ENCODE data around the gene LPGAT1.

DNA sequence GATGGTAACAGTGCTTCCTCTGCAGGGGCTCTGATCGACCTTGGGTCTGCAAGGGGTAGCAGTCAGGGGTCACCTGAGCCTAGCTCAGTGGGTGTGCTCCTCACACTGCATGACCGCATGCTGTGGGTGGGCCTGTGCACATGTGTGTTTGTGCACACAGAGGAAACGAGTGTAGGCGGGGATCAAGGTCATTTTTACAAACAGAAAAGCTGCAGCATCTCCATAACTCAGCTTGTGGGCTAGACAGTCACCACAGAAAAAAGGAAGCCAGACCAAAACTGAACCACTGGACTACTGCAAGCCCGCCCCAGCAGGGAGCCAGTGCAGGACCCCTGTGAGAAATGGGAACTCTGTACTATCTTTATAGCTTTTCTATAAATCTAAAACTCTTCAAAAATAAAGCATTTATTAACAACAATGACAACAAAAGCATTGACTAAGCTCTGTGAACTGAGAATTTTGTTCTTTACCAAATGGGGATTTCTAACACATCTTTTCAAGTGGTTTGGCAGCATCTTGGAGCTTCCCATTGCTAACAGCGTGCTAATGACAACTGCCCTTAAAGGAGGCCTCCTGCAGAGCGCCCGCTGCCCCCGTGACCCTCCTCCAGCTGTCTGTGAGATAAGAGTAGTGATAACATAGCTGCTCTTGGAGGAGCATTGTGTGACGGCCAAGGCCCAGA, 135.3 kb downstream of the LPGAT1 start:
- TF ChIP-seq POLR2AphosphoS5 (IDR thresholded peaks at IDR 0.05; ENCODE audit: low read depth, low read length): no peak
- no peak for TF ChIP-seq TAF1 (IDR thresholded peaks at IDR 0.05; ENCODE audit: low read depth, low read length)
- TF ChIP-seq POLR2A (IDR thresholded peaks at IDR 0.05; ENCODE audit: low read depth, low read length): no peak

Measured in GM12891 (cell line).